MM.1S (cell line): ENCODE measurements around the gene SLC24A1.

Experiments used
- DNase-seq: peaks from one replicate; pipeline ENCODE4 v3.0.0-alpha.2; 2015
- H2AFZ ChIP-seq: fragments of 300-600 bp; sonication (generic); 2 replicates; pipeline ENCODE4 v1.6.0; 2016; ENCODE audit warnings: antibody characterized with exemption, low read length
- H3F3A ChIP-seq: fragments of 300-600 bp; sonication (generic); 2 replicates; pipeline ENCODE4 v1.6.1; 2016; ENCODE audit warnings: mild to moderate bottlenecking, antibody characterized with exemption, low read length, moderate library complexity, mixed read lengths; ENCODE audit not compliant: insufficient read depth
- H3K27ac ChIP-seq: fragments of 300-600 bp; sonication (generic); 2 replicates; pipeline ENCODE4 v1.5.1; 2016; ENCODE audit warnings: mild to moderate bottlenecking, low read length
- H3K27me3 ChIP-seq: fragments of 300-600 bp; sonication (generic); replicated peaks from 2 replicates; pipeline ENCODE4 v1.6.0; 2016; ENCODE audit warnings: low read length; ENCODE audit not compliant: insufficient read depth
- H3K36me3 ChIP-seq: fragments of 300-600 bp; sonication (generic); replicated peaks from 2 replicates; pipeline ENCODE4 v1.6.1; 2016; ENCODE audit warnings: mild to moderate bottlenecking, low read length, mixed read lengths; ENCODE audit not compliant: insufficient read depth
- H3K4me1 ChIP-seq: fragments of 300-600 bp; sonication (generic); 2 replicates; pipeline ENCODE4 v1.6.1; 2016; ENCODE audit warnings: low read length, mixed read lengths
- H3K4me2 ChIP-seq: fragments of 300-600 bp; sonication (generic); 2 replicates; pipeline ENCODE4 v1.6.0; 2016; ENCODE audit warnings: low read depth, low read length
- H3K4me3 ChIP-seq: fragments of 300-600 bp; sonication (generic); 2 replicates; pipeline ENCODE4 v1.5.1; 2016; ENCODE audit warnings: low read length, mixed read lengths
- H3K79me2 ChIP-seq: fragments of 300-600 bp; sonication (generic); 2 replicates; pipeline ENCODE4 v1.6.1; 2016; ENCODE audit warnings: mixed run types, low read length, mixed read lengths
- H3K9ac ChIP-seq: fragments of 300-600 bp; sonication (generic); 2 replicates; pipeline ENCODE4 v1.6.1; 2016; ENCODE audit warnings: low read length, mixed read lengths
- H3K9me2 ChIP-seq: fragments of 300-600 bp; sonication (generic); replicated peaks from 2 replicates; pipeline ENCODE4 v1.6.1; 2016; ENCODE audit warnings: mild to moderate bottlenecking, low read length, mixed read lengths; ENCODE audit not compliant: insufficient read depth
- H3K9me3 ChIP-seq: fragments of 300-600 bp; sonication (generic); replicated peaks from 2 replicates; pipeline ENCODE4 v1.6.1; 2016; ENCODE audit warnings: mild to moderate bottlenecking, low read length, mixed read lengths; ENCODE audit not compliant: insufficient read depth
- H4K20me1 ChIP-seq: fragments of 300-600 bp; sonication (generic); 2 replicates; pipeline ENCODE4 v1.6.1; 2016; ENCODE audit warnings: mild to moderate bottlenecking, low read length, moderate library complexity, mixed read lengths; ENCODE audit not compliant: insufficient read depth
- CTCF ChIP-seq: fragments of 300-600 bp; sonication (generic); IDR thresholded peaks from 2 replicates; pipeline ENCODE4 v1.5.1; 2016; ENCODE audit warnings: antibody characterized with exemption, low read length, mixed read lengths
- EZH2 ChIP-seq: fragments of 300-600 bp; sonication (generic); optimal IDR thresholded peaks from 2 replicates; pipeline ENCODE3; 2017; ENCODE audit warnings: low read depth, mild to moderate bottlenecking, antibody characterized with exemption, low read length, mixed read lengths
- EZH2phosphoT487 ChIP-seq: fragments of 300-600 bp; sonication (generic); IDR thresholded peaks from 2 replicates; pipeline ENCODE4 v1.6.1; 2018; ENCODE audit warnings: antibody characterized with exemption, low read length

The SLC24A1 gene

GRCh38 chr15:65634356-65634755 lies 12.6 kb downstream of the SLC24A1 start:
- Histone ChIP-seq H3K79me2 (no peaks in the 10 kb centered on the region), H3K9me3 (no peaks in the 10 kb centered on the region), H2AFZ (no peak overlapping the region), H3K4me2 (no peak overlapping the region), H3K27me3 (peaks cover 7% of the 10 kb centered on the region; the same call in 1 of the 2 replicates), H3K9ac (no peak overlapping the region), H3K4me3 (no peak overlapping the region), H3K27ac (no peak overlapping the region), H3K4me1 (peaks cover 38% of the 10 kb centered on the region), H4K20me1 (no peaks in the 10 kb centered on the region), H3F3A (peaks cover 4% of the 10 kb centered on the region; the same call in 1 of the 2 replicates), H3K9me2 (no peaks in the 10 kb centered on the region), H3K36me3 (no peaks in the 10 kb centered on the region)
- no peak for DNase-seq
- TF ChIP-seq EZH2phosphoT487 (no peak), CTCF (no peak), EZH2 (no peak)

GRCh38 chr15:65638109-65638508 lies 16.4 kb downstream of the SLC24A1 start:
- Histone ChIP-seq H3K4me2 (peak overlapping the region; percentile 29; the same call in 1 of the 2 replicates), H3K36me3 (no peaks in the 10 kb centered on the region), H3K79me2 (no peaks in the 10 kb centered on the region), H3K4me3 (no peak overlapping the region), H3F3A (no peaks in the 10 kb centered on the region), H3K9me2 (no peaks in the 10 kb centered on the region), H3K9ac (no peak overlapping the region), H3K9me3 (no peaks in the 10 kb centered on the region), H3K27ac (no peak overlapping the region), H3K27me3 (no peaks in the 10 kb centered on the region), H4K20me1 (no peaks in the 10 kb centered on the region), H2AFZ (no peak overlapping the region), H3K4me1 (peaks cover 16% of the 10 kb centered on the region)
- no peak for DNase-seq
- TF ChIP-seq EZH2phosphoT487 (no peak), EZH2 (no peak), CTCF (no peak)

DNA sequence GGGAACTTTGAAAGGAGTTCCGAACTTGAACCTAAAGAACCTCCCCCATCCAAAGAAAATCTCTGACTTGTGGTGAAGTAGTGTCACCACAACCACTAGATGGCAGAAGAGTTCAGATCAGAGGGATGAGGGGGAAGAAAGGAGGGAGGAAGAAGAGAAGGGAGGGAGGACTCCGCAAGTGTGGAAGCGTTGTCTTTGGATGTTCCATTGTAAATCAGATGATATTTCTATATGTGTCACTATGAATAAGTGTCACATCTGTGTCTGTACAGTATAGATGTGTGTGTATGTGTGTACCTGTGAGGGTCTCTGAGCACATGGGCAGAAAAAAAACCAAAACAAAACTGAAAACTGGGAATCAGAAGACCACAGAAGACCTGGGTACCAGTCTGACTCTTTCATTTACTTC lies 16.9 kb downstream of the SLC24A1 start:
- Histone ChIP-seq H3K27me3 (no peaks in the 10 kb centered on the region), H3K36me3 (no peaks in the 10 kb centered on the region), H3K9ac (no peak overlapping the region), H3K4me3 (no peak overlapping the region), H4K20me1 (no peaks in the 10 kb centered on the region), H3K27ac (no peak overlapping the region), H3K4me2 (peak overlapping the region; percentile 29), H3K9me3 (no peaks in the 10 kb centered on the region), H2AFZ (no peak overlapping the region), H3F3A (no peaks in the 10 kb centered on the region), H3K79me2 (no peaks in the 10 kb centered on the region), H3K9me2 (no peaks in the 10 kb centered on the region), H3K4me1 (peaks cover 13% of the 10 kb centered on the region)
- no peak for TF ChIP-seq EZH2phosphoT487
- peak; percentile 84 for TF ChIP-seq CTCF
- peak; percentile 67 for DNase-seq
